Activated T-cell treated with anti-CD3 and anti-CD28 coated beads for 48 hours (primary cell): ENCODE data around the gene IRAK4.

ENCODE experiments used
- DNase-seq: peaks from one replicate; pipeline ENCODE4 v3.0.0-alpha.2; 2020; ENCODE audit warnings: low read depth

The IRAK4 gene

DNA sequence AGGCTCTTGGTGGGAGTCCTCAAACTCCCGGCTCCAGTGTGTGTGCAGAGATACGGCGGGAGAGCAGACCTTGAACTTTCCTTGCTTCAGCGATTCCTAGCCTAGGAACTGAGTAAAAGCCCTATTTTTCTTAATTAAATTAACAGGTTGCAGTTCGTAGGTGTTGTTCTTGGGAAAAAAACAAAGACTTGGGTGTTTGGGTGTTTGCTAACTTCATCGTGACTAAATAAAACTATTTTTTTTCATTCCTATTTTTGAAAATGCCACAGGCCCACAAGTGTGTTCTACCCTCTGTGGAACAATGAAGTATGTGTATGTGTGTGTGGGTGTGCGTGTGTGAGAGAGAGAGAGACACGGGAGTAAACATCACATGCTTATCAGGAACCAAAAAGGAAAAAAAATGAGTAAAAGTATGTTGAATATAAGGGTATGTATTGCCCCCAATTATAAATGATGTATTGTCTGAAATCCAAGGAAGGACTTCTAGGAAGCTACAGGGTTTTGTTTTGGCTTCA is 77.8 kb downstream of the IRAK4 start:
- no peak for DNase-seq
